ENCODE data around the gene GAPDHS.

DNA sequence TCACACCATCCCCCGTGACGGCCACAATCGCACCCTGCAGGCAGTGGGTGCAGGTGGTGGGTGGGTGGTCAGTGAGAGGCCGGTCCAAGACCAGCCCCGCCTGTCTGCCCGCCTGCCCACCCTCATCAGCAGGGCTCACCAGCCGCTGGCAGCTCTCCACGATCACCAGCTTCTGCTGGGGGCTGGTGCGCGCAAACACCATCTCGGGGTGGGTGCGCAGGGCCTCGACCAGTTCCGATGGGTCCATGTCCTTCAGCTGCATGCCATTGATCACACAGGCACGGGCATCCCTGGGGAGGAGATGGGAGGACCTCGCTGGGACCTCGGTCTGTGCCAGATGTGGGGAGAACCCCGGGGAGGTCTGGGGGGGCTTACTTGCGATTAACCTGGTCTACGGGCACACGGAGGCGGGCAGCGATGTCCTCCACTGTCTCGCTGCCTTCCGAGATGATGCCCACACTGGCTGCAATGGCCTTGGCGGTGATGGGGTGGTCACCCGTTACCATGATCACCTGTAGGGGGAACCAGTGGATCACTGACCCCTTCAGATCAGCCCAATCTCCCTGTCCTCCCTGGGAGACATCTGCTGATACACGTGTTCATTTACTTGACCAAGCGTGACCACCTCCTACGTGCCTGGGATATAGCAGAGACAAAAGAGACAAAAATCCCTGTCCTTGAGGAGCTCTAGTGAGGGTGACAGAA lies 22.2 kb downstream of the GAPDHS start:
- TF ChIP-seq EP300 (IDR thresholded peaks at IDR 0.05): no peak
- TF ChIP-seq, protein P1, sequence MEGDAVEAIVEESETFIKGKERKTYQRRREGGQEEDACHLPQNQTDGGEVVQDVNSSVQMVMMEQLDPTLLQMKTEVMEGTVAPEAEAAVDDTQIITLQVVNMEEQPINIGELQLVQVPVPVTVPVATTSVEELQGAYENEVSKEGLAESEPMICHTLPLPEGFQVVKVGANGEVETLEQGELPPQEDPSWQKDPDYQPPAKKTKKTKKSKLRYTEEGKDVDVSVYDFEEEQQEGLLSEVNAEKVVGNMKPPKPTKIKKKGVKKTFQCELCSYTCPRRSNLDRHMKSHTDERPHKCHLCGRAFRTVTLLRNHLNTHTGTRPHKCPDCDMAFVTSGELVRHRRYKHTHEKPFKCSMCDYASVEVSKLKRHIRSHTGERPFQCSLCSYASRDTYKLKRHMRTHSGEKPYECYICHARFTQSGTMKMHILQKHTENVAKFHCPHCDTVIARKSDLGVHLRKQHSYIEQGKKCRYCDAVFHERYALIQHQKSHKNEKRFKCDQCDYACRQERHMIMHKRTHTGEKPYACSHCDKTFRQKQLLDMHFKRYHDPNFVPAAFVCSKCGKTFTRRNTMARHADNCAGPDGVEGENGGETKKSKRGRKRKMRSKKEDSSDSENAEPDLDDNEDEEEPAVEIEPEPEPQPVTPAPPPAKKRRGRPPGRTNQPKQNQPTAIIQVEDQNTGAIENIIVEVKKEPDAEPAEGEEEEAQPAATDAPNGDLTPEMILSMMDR (IDR thresholded peaks at IDR 0.05): no peak

Measured in gastroesophageal sphincter (tissue), 3 donors.